D341Med (cell line): ENCODE results near the gene PLEKHF1.
"Not testable (repeated sequence)": the region's sequence is repeated elsewhere in the genome, so short reads cannot be mapped to it uniquely, and the experiment has no call there.

Experiments
- DNase-seq: peaks from one replicate; pipeline ENCODE4 v3.0.0; 2012; ENCODE audit warnings: low spot score

PLEKHF1 gene

DNA sequence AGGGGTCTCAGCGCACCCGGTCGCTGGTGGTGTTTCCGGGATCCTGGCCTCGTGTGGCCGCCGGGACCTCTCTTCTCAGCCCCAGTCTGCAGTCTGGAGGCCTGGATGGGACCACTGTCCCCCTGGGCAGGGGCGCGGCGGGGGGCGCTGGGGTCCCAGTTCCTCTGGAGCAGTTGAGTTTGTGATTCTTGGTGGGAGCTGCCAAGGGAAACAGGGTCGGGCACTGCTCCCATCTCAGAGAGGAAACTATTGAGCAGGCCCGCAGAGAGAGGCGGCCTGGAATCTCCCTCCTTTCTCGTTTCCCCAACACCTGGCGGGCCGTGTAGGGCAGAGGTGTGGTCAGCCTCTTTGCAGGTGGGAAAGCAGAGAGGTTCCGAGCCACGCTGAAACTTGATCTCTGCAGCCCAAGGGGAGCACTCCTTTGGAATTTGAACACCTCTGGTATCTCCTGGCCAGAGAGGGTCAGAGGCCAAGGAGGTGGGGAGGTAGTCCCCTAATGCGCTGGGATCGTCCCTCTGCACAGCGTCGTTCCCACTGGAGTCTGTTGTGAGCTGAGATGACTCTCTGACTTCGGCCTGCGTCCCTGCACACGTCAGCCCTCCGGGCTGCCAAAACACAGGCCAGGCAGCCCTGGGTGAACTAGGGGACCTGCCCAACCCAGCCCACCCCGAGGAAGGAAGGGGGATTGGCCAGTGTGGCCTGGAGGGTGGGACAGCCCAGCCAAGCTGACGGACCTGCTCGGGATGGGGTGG is 741 bp downstream of the PLEKHF1 start:
- no peak for DNase-seq

- no peak for DNase-seq
Measured at GRCh38 chr19:29666578-29667386, 1.5 kb downstream of the PLEKHF1 start.

DNA sequence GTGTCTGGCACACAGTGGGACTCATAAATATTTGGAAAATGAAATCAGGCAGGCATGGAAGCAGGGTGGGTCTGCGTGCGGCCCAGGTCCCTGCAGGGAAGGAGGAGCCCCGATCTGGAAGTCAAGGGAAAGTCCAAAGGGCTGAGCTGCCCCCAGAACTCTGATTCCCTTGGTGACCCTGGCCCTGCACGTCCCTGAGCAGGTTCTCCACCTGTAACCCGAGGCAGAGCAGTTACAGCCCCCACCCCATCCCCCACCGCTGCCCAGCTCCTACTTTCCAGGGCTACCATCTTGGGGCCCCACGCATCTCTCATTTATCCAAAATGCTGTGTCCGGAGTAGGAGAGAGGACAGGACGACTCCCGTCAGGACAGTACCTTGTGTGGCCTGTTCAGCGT is 2.1 kb downstream of the PLEKHF1 start:
- no peak for DNase-seq

GRCh38 chr19:29667901-29668341 is 2.7 kb downstream of the PLEKHF1 start:
- DNase-seq: no peak

DNA sequence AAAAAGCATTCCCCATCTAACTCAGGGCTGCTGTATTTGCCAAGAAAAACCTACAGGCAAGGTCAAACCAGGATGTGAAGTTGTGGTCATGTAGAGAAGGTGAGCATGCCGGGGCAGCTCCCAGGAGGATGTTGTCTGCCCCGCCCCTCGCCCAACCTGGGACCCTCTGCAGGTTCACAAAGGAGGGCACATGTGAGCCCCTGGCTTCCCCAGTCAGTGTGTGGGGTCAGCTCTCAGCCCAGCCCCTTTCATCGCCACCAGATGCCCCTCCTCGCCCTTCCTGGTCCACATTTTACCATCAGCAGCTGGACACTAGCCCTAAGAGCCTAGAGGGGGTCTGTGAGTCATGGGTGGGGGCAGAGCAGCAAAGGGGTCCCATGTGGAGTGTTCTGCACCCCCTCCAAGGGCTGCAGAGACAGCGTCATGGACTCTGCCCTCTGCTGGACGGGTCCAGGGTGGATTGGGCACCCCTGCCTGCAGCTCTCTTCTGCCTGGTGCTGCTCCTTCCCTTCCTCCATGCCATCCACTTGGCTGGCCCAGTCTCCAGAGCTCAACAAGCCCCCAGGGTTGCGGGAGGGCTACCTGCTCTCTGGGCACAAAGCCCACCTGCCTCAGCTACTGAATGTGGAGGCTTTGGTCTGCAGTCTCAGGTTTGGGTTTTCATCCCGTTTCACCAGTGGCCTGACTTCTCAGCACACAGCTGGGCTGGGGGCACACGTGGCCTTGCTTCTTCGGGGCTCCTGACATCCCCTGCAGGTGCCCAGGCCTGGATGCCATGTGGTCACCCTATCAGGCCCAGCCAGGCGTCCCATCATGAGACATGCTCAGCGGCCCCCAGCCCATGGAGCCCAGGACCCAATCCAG is 3.7 kb downstream of the PLEKHF1 start:
- DNase-seq: no peak

DNA sequence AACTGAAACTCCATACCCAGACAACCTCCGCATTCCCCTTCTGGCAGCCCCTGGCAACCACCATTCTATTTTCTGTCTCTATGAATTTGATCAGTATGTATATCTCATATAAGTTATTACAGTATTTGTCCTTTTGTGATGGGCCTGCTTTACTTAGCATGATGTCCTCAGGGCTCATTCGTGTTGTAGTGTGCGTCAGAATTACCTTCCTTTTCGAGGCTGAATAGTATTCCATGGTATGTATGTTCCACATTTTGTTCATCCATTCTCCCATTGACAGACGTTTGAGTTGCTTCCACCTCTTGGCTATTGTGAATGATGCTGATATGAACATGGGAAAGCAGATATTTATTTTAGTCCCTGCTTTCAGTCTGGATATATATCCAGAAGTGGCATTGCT is 5.0 kb downstream of the PLEKHF1 start:
- no peak for DNase-seq

DNA sequence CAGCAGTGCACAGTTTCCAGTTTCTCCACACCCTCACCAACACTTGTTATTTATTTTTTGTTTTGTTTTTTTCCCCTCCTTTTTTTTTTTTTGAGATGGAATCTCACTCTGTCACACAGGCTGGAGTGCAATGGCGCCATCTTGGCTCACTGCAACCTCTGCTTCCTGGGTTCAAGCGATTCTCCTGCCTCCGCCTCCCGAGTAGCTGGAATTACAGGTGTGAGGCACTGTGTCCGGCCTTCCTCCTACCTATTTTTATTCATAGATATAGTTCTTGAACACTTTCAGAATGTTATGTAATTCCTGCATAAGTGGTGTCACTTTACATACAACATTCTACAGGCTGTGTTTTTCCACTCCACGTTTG is 5.7 kb downstream of the PLEKHF1 start:
- not testable (repeated sequence) for DNase-seq

DNA sequence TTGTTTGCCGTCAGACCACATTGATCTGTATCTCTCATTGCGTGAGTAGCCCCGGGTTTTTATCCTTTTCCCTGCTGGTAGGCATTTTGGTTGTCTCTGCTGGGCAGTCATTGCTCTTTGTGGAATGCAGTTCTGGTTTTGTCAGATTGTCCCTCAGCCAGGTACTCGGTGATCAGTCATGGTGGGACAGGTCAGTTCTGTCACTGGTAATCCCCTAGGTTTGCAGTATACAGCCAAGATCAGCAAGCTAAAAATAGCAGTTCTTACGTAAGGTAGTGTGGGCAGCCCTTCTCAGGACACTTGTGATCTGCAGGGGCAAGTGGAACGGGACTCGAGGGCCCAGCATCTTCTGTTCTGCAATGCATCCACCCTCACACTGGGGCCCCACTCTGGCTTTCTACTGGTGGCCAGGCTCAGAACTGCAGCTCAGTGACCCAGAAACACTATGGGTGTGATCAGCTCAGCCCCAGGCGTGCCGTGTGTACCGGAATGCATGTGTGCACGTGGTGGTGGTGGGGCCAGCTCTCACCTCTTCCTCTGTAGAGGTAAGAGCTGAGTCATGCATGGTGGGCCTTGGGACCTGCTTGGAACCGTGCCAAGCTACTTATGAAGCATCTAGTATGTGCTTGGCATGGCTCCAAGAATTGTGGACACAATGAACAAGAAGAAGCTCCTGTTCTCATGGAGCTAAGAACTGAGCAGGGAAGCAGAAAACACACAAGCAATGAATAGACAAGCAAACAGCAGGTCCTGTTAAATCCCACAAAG is 6.3 kb downstream of the PLEKHF1 start:
- DNase-seq: no peak

DNA sequence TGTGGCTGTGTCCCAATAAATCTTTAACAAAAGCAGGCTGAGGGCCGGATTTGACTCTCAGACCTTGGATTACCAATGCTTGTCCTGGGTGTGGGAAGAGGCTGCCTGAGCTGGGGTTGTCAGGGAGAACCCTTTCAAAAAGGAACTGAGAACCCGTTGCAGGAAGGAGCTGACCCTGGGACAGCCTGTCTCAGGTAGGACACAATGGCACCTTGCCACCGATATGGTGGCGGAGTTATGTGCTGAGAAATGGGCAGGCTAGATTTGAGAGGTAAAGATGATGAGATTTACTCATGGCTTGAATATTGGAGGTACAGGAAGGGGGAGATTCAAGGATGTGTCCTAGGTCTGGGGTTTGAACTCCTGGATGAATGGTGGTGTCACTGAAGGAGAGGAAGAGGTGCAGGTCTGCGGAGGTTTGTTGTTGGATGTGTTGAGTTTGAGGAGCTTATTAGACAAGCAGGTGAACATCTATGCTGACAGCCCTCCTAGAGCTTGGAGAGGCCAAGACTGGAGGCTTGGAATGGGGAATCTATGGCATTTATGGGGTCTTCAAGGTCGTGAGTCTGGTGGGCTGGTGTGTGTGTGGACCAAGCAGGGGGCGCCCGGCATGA is 7.2 kb downstream of the PLEKHF1 start:
- DNase-seq: no peak

DNA sequence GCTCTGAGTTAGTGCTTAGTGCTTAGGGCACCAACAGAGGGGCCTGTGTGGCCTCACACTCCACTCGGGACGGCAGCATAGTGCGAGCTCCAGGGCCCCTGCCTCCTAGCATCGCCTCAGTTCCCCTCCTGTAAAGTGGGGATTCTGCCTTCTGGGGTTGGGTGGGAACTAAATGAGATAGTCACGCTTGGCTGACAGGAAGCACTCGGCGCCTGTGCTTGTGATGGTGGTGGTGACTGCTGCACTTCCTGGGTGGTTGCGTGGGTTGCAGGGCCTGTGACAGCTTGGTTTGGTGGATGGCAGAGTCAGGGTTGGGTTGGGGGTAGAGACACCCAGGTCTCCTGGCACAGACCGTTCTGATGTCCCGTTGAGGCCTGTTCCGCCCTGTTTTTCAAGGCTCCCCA is 7.7 kb downstream of the PLEKHF1 start:
- no peak for DNase-seq

- DNase-seq: no peak
Measured at GRCh38 chr19:29673451-29674371, 8.4 kb downstream of the PLEKHF1 start.

DNA sequence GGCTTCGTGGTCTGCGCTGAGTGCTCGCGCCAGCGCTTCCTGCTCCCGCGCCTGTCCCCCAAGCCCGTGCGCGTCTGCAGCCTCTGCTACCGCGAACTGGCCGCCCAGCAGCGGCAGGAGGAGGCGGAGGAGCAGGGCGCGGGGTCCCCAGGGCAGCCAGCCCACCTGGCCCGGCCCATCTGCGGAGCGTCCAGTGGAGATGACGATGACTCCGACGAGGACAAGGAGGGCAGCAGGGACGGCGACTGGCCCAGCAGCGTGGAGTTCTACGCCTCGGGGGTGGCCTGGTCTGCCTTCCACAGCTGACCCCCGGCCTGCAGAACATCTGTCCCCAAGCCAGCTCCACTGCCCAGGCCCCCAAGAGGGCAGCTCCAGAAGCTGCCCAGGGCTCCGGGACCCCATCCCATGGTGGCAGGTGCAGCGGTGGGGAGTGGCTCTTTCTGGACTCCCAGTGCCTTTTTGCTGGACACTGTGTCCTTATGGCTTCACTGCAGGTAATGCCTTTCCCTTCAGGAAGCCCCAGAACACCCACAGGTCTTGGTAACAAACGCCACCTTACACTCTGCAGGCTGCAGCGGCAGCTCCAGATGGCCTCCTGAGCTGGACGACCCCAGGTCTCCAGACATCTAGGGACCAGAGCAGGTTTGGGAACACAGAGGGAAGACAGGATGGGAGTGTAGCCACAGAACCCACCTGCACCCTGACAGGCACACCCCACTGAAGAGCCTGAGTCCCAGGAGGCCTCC is 9.3 kb downstream of the PLEKHF1 start:
- DNase-seq: no peak

- DNase-seq: no peak
Measured at GRCh38 chr19:29675120-29675649, 9.9 kb downstream of the PLEKHF1 start.

DNA sequence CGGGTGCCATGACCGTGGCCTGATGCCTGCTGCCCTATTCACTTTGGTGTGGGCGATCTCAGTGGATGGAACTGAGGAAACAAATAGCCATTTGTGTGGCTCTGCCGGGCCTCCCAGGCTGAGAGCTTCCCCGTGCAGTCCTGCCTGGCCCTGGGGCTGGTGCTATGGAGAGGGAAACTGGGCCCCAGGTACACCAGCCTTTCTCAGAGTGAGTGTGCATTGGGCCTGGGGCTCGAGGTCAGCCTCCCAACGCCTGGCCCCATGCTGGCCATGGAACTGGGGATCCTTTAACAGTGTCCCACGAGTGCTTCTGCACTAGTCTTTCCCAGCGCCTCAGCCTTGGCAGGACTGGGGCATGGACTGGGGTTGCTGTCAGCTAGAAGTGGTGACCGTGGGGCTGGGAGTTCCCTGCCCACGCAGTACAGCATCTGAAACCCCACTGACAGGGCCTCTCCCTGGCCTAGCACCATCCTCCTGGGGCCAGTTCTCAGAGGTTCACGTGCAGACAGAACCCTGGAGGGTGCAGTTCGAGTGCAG is 10.5 kb downstream of the PLEKHF1 start:
- no peak for DNase-seq

DNA sequence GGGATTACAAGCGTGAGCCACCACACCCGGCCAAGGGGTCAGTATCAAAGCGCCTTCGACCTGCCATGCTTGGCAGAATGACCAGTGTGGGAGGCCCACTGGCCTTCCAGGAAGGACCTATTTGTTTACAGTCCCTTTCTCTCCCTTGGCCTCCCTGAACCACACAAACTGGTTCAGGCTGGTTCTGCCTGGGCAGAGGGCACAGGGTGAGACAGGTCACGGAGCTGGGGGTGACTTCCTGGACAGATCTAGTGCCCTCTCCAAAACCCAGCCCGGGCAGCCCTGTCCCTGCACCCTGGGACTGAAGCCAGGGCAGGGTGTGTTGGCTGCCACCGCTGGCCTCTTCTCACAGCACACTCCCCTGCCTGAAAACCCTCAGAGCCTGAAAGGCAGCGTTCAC is 11.3 kb downstream of the PLEKHF1 start:
- no peak for DNase-seq

- no peak for DNase-seq
Measured at GRCh38 chr19:29677001-29677817, 11.9 kb downstream of the PLEKHF1 start.

- no peak for DNase-seq
Measured at GRCh38 chr19:29678484-29679106, 13.3 kb downstream of the PLEKHF1 start.
